COLO829 (cell line): ENCODE results near the gene TMEM185B.
"Not testable (repeated sequence)": the region's sequence is repeated elsewhere in the genome, so short reads cannot be mapped to it uniquely, and the experiment has no call there.

ENCODE experiments used
- DNase-seq: peaks from one replicate; pipeline ENCODE4 v3.0.0; 2012; ENCODE audit warnings: low spot score

Gene TMEM185B

GRCh38 chr2:120251880-120252224 lies 28.7 kb upstream of the TMEM185B start:
- DNase-seq: no peak

GRCh38 chr2:120251078-120251477 lies 27.9 kb upstream of the TMEM185B start:
- no peak for DNase-seq

- no peak for DNase-seq
These were observed 27.4 kb upstream of the TMEM185B start for GRCh38 chr2:120250640-120251039.

GRCh38 chr2:120247851-120248250 lies 24.7 kb upstream of the TMEM185B start:
- no peak for DNase-seq

- no peak for DNase-seq
These were observed 23.5 kb upstream of the TMEM185B start for GRCh38 chr2:120246546-120247300.

- no peak for DNase-seq
These were observed 22.5 kb upstream of the TMEM185B start for GRCh38 chr2:120245520-120246332.

- DNase-seq: no peak
These were observed 21.7 kb upstream of the TMEM185B start for GRCh38 chr2:120244656-120245519.

- no peak for DNase-seq
These were observed 20.8 kb upstream of the TMEM185B start for GRCh38 chr2:120243875-120244553.

- DNase-seq: no peak
These were observed 20.0 kb upstream of the TMEM185B start for GRCh38 chr2:120243211-120243610.

GRCh38 chr2:120241684-120242083 lies 18.5 kb upstream of the TMEM185B start:
- DNase-seq: no peak

GRCh38 chr2:120240901-120241429 lies 17.8 kb upstream of the TMEM185B start:
- no peak for DNase-seq

GRCh38 chr2:120239488-120240287 lies 16.5 kb upstream of the TMEM185B start:
- no peak for DNase-seq

GRCh38 chr2:120238728-120239487 lies 15.7 kb upstream of the TMEM185B start:
- DNase-seq: no peak

GRCh38 chr2:120237491-120237902 lies 14.3 kb upstream of the TMEM185B start:
- DNase-seq: no peak

- no peak for DNase-seq
These were observed 13.6 kb upstream of the TMEM185B start for GRCh38 chr2:120236791-120237190.

GRCh38 chr2:120236316-120236715 lies 13.1 kb upstream of the TMEM185B start:
- DNase-seq: no peak

GRCh38 chr2:120235681-120236080 lies 12.5 kb upstream of the TMEM185B start:
- no peak for DNase-seq

GRCh38 chr2:120235158-120235557 lies 12.0 kb upstream of the TMEM185B start:
- DNase-seq: not testable (repeated sequence)

- DNase-seq: no peak
These were observed 10.1 kb upstream of the TMEM185B start for GRCh38 chr2:120233292-120233691.
